NCI-H2227 (cell line): ENCODE data around the gene PKN1.
"Not testable (repeated sequence)": the region's sequence is repeated elsewhere in the genome, so short reads cannot be mapped to it uniquely, and the experiment has no call there.

Source experiments
- DNase-seq: peaks from one replicate; lab custom pipeline; 2025; ENCODE audit not compliant: unreplicated experiment; lab: John Stamatoyannopoulos, UW

Gene PKN1

DNA sequence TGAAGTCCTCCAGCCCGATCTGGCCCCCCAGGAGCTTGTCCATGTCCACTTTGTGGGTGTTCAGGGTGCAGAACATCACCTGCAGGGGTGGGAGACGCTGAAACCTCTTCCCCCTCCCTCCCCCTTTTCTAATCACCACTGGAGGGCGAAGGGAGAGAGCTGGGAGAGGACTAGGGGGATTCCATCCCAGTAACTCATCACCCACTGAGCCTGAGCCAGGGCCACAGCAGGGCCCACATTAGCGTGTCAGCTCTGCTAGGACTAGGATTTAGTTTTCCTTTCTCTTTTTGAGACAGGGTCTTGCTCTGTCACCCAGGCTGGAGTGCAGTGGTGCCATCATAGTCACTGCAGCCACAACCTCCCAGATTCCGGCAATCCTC, 47.6 kb downstream of the PKN1 start:
- DNase-seq, result no peak

DNA sequence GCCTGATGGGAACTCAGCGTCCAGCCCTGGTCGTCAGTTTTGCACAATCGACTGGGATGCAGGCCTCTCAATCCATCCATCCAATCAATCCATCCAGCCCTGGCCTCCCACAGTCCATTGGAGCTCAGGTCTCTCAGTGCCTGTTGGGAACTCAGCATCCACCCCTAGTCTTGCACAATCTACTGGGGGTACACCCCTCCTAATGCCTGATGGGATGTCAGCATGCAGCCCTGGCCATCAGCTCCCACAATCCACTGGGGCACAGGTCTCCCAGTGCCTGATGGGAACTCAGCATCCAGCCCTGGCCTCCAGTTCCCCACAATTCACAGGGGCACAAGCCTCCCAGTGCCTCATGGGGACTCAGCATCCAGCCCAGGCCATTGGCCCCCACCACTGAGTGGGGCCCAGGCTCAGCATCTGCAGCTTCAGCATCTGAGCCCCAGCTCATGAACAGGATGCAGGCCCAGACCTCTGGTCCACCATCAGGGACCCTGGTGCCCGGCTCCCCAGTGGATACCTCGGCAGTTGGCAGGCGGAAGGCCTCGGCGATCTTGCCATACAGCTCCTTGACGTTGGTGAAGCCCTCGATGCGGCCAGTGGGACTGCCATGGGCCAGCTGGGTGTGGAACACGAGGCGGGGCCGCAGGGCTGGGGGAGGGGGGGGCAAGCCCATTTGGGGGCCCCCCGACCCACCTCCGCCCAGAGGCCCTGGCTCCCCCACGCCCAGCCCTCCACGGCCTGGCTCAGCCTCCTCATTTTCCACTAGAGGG, 49.3 kb downstream of the PKN1 start:
- DNase-seq, result no peak

GRCh38 chr19:14487370-14488125, 54.4 kb downstream of the PKN1 start:
- DNase-seq, result no peak

DNA sequence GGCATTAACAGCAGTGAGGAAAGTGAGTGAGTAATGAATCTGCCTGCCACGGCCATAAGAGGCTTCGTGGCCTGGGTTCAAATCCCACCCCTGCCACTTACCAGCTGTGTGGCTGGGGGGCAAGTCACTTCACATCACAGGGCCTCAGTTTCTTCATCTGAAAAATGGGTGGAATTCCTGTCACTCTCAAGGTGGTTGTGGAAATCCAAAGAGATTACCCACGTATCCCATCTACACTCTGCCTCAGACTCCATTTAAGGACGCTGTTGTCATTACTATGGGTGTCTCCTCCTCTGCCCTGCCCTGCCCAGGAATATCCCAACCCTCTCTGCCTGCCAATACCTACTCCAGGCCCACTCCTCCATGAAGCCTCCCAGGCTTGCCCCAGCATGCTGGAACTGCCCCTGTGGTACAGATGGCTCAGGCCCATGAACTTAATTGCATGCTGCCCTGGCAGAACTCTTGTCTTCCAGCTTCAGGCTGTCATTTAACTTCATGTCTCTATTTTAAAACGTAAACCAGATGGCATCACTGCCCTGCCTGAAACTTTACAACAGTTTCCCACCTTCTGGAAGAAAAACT, 59.7 kb downstream of the PKN1 start:
- DNase-seq, result no peak

GRCh38 chr19:14494411-14494810, 61.3 kb downstream of the PKN1 start:
- DNase-seq, result no peak

DNA sequence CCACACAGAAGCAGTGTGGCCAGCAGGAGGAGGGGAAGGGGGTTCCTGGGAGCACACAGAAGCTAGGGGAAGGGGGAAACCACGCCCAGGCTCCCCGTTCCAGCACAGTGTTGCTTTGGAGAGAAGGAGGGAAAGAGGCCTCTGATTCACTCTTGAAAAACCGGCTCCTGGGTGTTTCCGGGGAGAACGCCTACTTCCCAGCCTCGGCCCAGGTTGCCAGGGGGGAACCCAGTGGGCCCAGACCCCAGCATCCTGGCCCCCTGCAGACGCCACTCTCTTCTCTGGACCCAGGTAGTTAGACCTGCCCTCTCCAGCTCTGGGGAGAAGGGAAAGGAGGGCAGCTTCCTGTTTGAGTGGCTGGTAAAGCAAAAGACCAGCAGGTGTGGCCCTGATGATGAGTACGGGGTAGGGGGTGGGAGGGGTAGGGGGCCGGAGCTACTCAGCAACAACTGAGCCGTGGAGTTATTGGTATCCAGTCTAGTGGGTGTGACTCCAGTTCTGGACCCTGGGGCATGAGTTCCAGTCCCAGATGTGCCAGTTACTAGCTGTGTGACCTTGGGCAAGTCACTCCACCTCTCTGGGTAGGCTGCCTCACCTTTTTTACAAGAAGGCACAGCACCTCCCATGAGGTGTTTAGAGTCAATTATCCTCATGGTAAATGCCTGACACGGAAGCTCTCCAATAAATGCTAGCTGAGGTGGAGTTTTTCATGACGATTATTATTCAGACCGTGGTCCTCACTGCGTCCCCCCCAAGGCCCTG, 62.0 kb downstream of the PKN1 start:
- DNase-seq, result no peak

- DNase-seq, result no peak
Observed at GRCh38 chr19:14495672-14496028, 62.5 kb downstream of the PKN1 start.

DNA sequence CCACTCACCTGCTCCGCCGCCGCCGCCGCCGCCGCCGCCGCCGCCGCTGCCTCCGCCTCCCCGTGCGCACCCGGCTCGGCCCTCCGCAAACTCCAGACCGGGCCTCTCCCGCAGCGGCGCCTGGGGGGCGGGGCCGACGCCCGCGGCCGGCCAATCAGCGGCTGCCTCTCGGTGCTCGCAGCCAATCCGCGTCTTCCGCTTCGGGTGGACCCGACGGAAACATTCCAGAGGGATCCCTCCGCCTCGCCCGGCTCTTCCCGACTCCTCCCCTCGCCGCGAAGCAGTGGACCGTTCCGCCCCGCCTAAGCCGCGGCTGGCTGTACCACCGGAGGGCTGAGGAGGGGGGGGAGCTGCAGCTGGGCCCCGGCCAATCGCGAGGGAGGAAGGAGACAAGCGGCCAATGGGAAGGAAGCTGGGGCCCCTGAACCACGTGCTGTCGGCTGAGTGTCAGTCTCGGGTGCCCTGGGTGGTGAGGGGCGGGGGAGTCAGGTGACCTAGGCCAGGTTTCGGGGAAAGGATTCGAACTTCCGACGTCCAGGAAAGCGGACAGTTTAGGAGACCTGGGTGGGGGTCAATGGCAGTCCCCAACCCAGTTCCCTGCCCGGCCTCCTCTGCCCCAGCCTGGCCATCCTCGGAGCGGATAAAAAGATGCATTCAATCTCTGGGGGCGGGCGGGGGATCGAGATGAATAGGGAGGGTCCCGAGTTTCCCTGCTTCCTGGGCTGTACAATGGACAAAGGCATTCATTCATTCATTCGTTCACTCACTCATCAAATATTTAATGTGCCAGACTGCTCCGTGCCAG, 63.1 kb downstream of the PKN1 start, which contains the start of gene GIPC1:
TSS of gene GIPC1 (minus strand) at position 99 of the 805 bp plus-strand sequence. CDS start 13,151 bp downstream, outside the sequence.
- peak; percentile 97 for DNase-seq

DNA sequence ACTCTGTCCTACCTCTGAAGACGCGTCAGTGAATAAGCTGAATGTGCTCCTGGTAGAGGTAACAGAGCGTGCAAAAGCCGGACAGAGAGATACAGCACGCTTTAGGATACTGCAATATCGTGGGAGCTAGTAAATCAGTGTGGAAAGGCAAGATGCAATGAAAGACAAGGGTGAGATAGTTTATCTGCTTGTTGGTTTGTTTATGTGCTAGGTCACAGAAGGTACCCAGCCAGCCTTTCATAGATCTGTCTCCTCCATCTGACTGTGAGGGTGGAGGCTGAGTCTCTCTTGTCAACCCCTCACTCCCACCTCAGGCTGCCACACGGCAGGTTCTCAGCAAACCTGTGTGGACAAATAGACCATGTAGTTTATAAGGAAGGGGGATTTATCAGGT, 63.7 kb downstream of the PKN1 start:
- no peak for DNase-seq

DNA sequence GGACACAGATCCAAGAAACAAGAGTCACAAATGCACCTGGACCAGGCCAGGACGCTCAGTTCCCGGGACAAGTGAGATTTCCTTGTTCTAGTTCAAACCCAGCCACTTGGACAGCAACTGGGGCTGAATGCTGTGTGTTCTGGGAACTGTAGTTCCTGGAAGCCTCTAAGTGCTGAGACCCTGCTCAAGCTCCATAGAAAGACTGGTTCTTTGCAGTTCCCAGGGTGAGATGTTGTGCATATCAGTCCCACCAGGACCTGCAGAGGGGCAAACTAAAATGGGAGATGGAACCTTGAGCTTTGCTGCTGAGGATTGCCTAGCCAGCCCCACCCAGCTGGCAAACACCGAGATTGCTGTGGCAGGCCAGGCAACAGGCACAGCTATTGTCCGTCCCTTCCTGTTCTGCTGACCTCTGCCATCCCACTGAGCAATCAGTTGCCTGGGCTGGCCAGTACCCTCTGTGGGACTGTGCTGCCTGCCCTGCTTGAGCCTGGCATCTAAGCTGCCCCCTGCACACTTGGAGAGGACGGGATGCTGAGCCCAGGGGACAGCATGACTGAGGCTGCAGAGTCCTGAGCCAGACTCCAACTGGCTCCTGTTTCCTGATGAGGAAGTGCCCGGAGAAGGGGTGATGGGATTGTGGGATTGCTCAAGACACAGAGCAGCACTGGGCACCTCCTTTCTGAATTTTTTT, 64.3 kb downstream of the PKN1 start:
- DNase-seq, result no peak

- no peak for DNase-seq
Observed at GRCh38 chr19:14502334-14503092, 69.4 kb downstream of the PKN1 start.

DNA sequence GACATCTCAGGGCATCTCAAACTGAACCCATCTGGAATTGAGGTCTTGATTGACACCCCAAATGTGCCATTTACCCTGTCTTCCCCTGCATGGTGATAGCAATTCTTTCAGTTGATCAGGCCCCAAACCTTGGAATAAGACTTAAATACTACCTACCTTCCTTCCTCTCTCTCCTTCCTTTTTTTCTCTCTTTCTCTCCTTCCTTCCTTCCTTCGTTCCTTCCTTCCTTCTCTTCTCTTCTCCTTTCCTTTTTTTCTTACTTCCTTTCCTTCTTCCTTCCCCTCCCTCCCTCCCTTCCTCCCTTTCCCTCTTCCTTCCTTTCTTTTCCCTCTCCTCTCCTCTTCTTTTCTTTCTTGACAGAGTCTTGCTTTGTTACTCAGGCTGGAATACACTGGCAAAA, 70.2 kb downstream of the PKN1 start:
- DNase-seq, result no peak

DNA sequence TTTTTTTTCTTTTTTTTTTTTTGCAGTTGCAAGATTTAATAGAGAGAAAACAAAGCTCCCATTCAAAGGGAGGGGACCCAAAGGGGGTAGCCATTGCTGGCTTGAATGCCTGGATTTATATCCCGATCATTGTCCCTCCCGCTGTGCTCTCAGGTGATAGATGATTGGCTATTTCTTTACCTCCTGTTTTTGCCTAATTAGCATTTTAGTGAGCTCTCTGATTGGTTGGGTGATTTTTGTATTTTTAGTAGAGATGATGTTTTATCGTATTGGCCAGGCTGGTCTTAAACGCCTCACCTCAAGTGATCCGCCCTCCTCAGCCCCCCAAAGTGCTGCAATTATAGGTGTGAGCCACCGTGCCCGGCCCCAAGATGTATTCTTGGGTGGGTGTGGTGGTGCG, 71.5 kb downstream of the PKN1 start:
- DNase-seq, result not testable (repeated sequence)

- peak; percentile 31 for DNase-seq
Observed at GRCh38 chr19:14505488-14506239, 72.6 kb downstream of the PKN1 start.

DNA sequence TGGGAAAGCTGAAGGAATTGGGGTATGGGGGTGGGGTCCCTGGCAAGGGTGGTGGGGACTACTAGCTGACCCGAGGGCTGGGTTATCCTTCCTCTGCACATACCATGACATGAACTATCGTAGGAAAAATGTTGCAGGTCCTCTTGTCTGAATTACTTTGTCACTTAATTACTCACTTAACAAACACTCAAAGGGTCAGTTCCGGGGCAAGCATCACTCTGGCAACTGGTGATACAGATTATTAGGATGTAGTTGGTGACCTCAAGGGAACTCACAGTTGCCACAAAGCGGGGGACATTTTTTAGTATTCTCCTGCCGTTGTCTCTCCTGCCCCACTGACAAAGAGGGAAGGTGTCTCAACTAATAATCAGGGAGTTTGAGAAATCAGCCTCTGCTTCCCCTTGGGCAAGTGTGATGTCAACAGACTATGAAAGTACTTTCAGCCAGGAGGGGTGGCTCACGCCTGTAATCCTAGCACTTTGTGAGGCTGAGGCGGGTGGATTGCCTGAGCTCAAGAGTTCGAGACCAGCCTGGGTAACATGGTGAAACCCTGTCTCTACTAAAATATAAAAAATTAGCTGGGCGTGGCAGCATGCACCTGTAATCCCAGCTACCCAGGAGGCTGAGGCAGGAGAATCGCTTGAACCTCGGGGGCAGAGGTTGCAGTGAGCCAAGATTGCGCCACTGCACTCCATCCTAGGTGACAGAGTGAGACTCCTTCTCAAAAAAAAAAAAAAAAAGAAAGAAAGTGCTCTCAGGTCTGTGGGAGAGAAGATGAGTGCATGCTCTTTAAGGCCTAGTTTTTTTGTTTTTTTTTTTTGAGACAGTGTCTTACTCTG, 74.8 kb downstream of the PKN1 start:
- no peak for DNase-seq

- no peak for DNase-seq
Observed at GRCh38 chr19:14510311-14511228, 77.5 kb downstream of the PKN1 start.

- no peak for DNase-seq
Observed at GRCh38 chr19:14511229-14511593, 78.1 kb downstream of the PKN1 start.
